BE2C (cell line): ENCODE measurements around the gene PLA2G4D.

Experiments
- DNase-seq: peaks from one replicate; pipeline ENCODE4 v3.0.0-alpha.2; 2020
- H3K27me3 ChIP-seq: fragments of 250-450 bp; sonication (Bioruptor Pico); 2 replicates; pipeline ENCODE4 v1.5.1; 2020; ENCODE audit warnings: mild to moderate bottlenecking
- H3K36me3 ChIP-seq: fragments of 250-450 bp; sonication (Bioruptor Pico); 2 replicates; pipeline ENCODE4 v1.5.1; 2020; ENCODE audit warnings: mild to moderate bottlenecking
- H3K4me1 ChIP-seq: fragments of 250-450 bp; sonication (Bioruptor Pico); 2 replicates; pipeline ENCODE4 v1.5.1; 2020
- H3K4me3 ChIP-seq: 2 replicates; pipeline ENCODE4 v1.5.1; 2011; ENCODE audit warnings: low read depth, low read length
- H3K9me3 ChIP-seq: fragments of 250-450 bp; sonication (Bioruptor Pico); 2 replicates; pipeline ENCODE4 v1.5.1; 2020
- CTCF ChIP-seq: IDR thresholded peaks from 2 replicates; pipeline ENCODE4 v1.5.1; 2012; ENCODE audit warnings: mild to moderate bottlenecking, low read depth, low read length

The PLA2G4D gene

GRCh38 chr15:42120285-42120684 is 25.9 kb upstream of the PLA2G4D start:
- no peak for TF ChIP-seq CTCF
- Histone ChIP-seq H3K36me3 (no peaks in the 10 kb centered on the region), H3K27me3 (no peaks in the 10 kb centered on the region), H3K4me1 (peaks cover 10% of the 10 kb centered on the region), H3K9me3 (no peaks in the 10 kb centered on the region), H3K4me3 (no peak overlapping the region)
- DNase-seq, result no peak

- no peak for TF ChIP-seq CTCF
- Histone ChIP-seq H3K4me3 (peak overlapping the region; percentile 29), H3K27me3 (no peaks in the 10 kb centered on the region), H3K4me1 (peaks cover 10% of the 10 kb centered on the region), H3K36me3 (no peaks in the 10 kb centered on the region), H3K9me3 (no peaks in the 10 kb centered on the region)
- DNase-seq, result no peak
Measured at GRCh38 chr15:42119446-42119760, 25.0 kb upstream of the PLA2G4D start.

GRCh38 chr15:42118650-42119445 is 24.5 kb upstream of the PLA2G4D start:
- no peak for TF ChIP-seq CTCF
- H3K4me3 ChIP-seq, result peak overlapping the region; percentile 29
- H3K9me3 ChIP-seq, result no peaks in the 10 kb centered on the region
- no peaks in the 10 kb centered on the region for H3K36me3 ChIP-seq
- peaks cover 10% of the 10 kb centered on the region for H3K4me1 ChIP-seq
- DNase-seq, result no peak
- no peaks in the 10 kb centered on the region for H3K27me3 ChIP-seq

GRCh38 chr15:42111924-42112323 is 17.6 kb upstream of the PLA2G4D start:
- no peak for DNase-seq
- Histone ChIP-seq H3K36me3 (no peaks in the 10 kb centered on the region), H3K4me1 (no peaks in the 10 kb centered on the region; the same call in 1 of the 2 replicates)

GRCh38 chr15:42110367-42110766 is 16.0 kb upstream of the PLA2G4D start:
- DNase-seq, result no peak
- Histone ChIP-seq H3K36me3 (no peaks in the 10 kb centered on the region), H3K9me3 (no peaks in the 10 kb centered on the region), H3K27me3 (no peaks in the 10 kb centered on the region), H3K4me3 (no peak overlapping the region), H3K4me1 (no peaks in the 10 kb centered on the region; the same call in 1 of the 2 replicates)
- no peak for TF ChIP-seq CTCF

More at GRCh38 chr15:42111924-42112323, 17.6 kb upstream of the PLA2G4D start:
- Histone ChIP-seq H3K9me3 (no peaks in the 10 kb centered on the region), H3K27me3 (no peaks in the 10 kb centered on the region), H3K4me3 (no peak overlapping the region)
- no peak for TF ChIP-seq CTCF

- H3K27me3 ChIP-seq, result no peaks in the 10 kb centered on the region
- no peaks in the 10 kb centered on the region; the same call in 1 of the 2 replicates for H3K4me1 ChIP-seq
- no peak for DNase-seq
- no peak for TF ChIP-seq CTCF
- H3K9me3 ChIP-seq, result no peaks in the 10 kb centered on the region
- no peaks in the 10 kb centered on the region for H3K36me3 ChIP-seq
- no peak overlapping the region for H3K4me3 ChIP-seq
Measured at GRCh38 chr15:42108806-42109205, 14.4 kb upstream of the PLA2G4D start.
